ENCODE results near the gene MAG. TPM values are rescaled to one million over a fixed set of nuclear protein-coding genes. Genes with fewer than 3 reads are reported as not detected.

The MAG gene
- total RNA-seq, 2 experiments from 2014 or later, result 0.43 to 0.44 TPM

DNA sequence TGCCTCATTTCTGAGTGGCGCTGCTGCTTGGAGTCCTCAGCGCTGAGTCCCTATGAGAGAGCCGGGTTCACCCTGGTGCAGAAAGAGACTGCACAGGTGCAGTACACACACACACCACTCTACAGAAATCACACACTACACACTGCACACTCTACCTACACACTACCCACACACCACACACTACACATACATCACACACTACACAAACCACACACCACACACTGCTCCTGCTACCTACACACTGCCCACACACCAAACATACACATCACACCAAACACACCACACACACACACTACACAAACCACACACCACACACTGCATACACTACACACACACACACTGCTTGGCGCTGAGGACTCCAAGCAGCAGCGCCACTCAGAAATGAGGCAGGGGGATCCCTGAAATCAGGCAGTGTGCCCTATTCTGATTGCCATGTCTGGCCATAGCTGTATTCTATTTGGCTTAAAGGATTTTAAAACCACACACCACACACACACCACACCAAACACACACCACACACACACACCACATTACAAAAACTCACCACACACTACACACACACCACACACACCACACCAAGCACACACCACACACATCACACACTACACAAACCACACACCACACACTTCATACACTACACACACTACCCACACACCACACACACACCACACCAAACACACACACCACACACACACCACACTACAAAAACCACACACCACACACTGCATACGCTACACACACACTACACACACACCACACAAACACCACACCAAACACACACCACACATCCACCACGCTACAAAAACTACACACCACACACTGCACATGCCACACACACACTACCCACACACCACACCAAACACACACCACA lies 4.9 kb downstream of the MAG start:
- no peaks in the 10 kb centered on the region for H3K9me3 Mint-ChIP-seq
- POLR2A ChIA-PET, result no interaction called here
- H3K27ac Mint-ChIP-seq, result no peak overlapping the region
- DNase-seq, result no peak
- no peaks in the 10 kb centered on the region for H3K36me3 Mint-ChIP-seq
- intact Hi-C loops (cut with micrococcal nuclease), result no loop called here
- H3K4me1 Mint-ChIP-seq (ENCODE audit: low read depth), result peaks cover 4% of the 10 kb centered on the region
- CTCF ChIA-PET, result no interaction called here
- H3K27me3 Mint-ChIP-seq, result no peaks in the 10 kb centered on the region
- H3K4me3 Mint-ChIP-seq, result no peak overlapping the region

DNA sequence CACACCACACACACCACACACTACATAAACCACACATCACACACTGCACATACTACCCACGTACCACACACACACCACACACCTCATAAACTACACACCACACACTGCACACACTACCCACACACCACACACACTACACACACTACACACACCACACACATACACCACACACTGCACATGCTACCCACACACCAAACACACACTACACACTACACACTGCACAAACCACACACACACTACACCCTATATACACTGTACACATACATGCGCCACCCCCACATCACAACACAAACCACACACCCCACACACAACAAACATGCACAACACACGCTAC lies 5.5 kb downstream of the MAG start:
- no peak overlapping the region for H3K27ac Mint-ChIP-seq
- DNase-seq, result no peak
- POLR2A ChIA-PET, result no interaction called here
- no peak overlapping the region for H3K4me3 Mint-ChIP-seq
- intact Hi-C loops (cut with micrococcal nuclease), result no loop called here
- CTCF ChIA-PET, result no interaction called here
- no peaks in the 10 kb centered on the region for H3K36me3 Mint-ChIP-seq
- H3K4me1 Mint-ChIP-seq (ENCODE audit: low read depth), result peaks cover 4% of the 10 kb centered on the region
- no peaks in the 10 kb centered on the region for H3K27me3 Mint-ChIP-seq
- no peaks in the 10 kb centered on the region for H3K9me3 Mint-ChIP-seq

DNA sequence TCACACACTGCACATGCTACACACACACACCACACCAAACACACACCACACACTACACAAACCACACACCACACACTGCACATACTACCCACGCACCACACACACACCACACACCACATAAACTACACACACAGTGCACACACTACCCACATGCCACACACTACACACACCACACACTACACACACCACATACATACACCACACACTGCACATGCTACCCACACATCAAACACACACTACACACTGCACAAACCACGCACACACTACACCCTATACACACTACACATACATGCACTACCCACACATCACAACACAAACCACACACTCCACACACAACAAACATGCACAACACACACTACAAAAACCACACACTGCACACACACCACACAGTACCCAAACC lies 6.0 kb downstream of the MAG start:
- DNase-seq, result no peak
- intact Hi-C loops (cut with micrococcal nuclease), result no loop called here
- H3K4me3 Mint-ChIP-seq, result no peak overlapping the region
- CTCF ChIA-PET, result no interaction called here
- POLR2A ChIA-PET, result no interaction called here
- H3K36me3 Mint-ChIP-seq, result no peaks in the 10 kb centered on the region
- H3K27me3 Mint-ChIP-seq, result no peaks in the 10 kb centered on the region
- H3K4me1 Mint-ChIP-seq (ENCODE audit: low read depth), result peaks cover 4% of the 10 kb centered on the region
- no peaks in the 10 kb centered on the region for H3K9me3 Mint-ChIP-seq
- no peak overlapping the region for H3K27ac Mint-ChIP-seq

DNA sequence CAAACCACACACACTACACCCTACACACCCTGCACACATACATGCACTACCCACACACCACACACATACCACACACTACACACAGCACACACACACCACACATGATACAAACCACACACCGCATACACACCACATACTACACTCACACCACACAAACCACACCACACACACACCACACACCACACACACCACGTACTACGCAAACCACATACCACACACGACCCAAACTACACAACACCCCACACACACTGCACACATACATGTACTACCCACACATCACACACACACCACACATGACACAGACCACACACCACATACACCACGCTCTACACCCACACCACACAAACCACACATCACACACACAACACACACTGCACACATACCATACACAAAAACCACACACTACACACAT lies 6.6 kb downstream of the MAG start:
- ChIA-PET CTCF (no interaction called here), POLR2A (no interaction called here)

DNA sequence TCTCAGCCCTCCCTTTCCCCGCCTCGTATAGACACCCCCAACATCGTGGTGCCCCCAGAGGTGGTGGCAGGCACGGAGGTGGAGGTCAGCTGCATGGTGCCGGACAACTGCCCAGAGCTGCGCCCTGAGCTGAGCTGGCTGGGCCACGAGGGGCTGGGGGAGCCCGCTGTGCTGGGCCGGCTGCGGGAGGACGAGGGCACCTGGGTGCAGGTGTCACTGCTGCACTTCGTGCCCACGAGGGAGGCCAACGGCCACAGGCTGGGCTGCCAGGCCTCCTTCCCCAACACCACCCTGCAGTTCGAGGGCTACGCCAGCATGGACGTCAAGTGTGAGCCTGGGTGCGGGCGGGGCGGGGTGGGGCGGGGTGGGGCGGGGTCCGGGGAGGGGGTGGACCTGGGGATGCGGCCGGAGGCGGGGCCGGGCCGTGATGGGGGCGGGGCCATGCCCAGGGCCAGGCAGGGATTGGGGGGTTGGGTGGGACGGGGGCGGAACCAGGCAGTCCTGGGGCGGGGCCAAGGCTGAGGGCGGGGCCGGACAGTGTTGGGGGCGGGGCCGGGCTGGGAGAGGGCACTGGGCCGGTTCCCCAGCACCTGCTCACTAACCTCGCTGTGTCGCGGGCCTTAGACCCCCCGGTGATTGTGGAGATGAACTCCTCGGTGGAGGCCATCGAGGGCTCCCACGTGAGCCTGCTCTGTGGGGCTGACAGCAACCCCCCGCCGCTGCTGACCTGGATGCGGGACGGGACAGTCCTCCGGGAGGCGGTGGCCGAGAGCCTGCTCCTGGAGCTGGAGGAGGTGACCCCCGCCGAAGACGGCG lies 7.8 kb downstream of the MAG start:
- Mint-ChIP-seq H3K4me3 (no peak overlapping the region), H3K27me3 (no peaks in the 10 kb centered on the region), H3K9me3 (no peaks in the 10 kb centered on the region), H3K36me3 (no peaks in the 10 kb centered on the region), H3K27ac (no peak overlapping the region), H3K4me1 (ENCODE audit: low read depth) (peaks cover 4% of the 10 kb centered on the region)
- CTCF ChIA-PET, result no interaction called here
- POLR2A ChIA-PET, result no interaction called here
- no peak for DNase-seq
- intact Hi-C loops (cut with micrococcal nuclease), result no loop called here

More for the DNA sequence above, 6.6 kb downstream of the MAG start:
- H3K4me3 Mint-ChIP-seq, result no peak overlapping the region
- H3K27me3 Mint-ChIP-seq, result no peaks in the 10 kb centered on the region
- intact Hi-C loops (cut with micrococcal nuclease), result no loop called here
- H3K9me3 Mint-ChIP-seq, result no peaks in the 10 kb centered on the region
- no peak for DNase-seq
- H3K36me3 Mint-ChIP-seq, result no peaks in the 10 kb centered on the region
- H3K4me1 Mint-ChIP-seq (ENCODE audit: low read depth), result peaks cover 4% of the 10 kb centered on the region
- no peak overlapping the region for H3K27ac Mint-ChIP-seq

DNA sequence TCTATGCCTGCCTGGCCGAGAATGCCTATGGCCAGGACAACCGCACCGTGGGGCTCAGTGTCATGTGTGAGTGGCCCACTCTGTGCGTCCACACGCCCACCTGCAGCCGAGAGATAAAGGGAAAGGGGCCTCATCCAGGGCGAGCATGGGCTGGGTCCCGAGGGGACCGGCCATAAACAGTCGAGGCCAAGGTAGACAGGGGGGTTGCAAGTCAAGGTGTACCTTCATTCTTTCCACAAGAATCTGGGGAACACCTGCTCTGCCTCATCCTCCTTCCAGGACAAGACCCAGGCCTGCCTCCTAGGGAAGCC lies 8.3 kb downstream of the MAG start:
- no peaks in the 10 kb centered on the region for H3K9me3 Mint-ChIP-seq
- POLR2A ChIA-PET, result no interaction called here
- H3K4me1 Mint-ChIP-seq (ENCODE audit: low read depth), result peaks cover 4% of the 10 kb centered on the region
- H3K27me3 Mint-ChIP-seq, result no peaks in the 10 kb centered on the region
- intact Hi-C loops (cut with micrococcal nuclease), result no loop called here
- H3K27ac Mint-ChIP-seq, result no peak overlapping the region
- no peak overlapping the region for H3K4me3 Mint-ChIP-seq
- CTCF ChIA-PET, result no interaction called here
- no peak for DNase-seq
- no peaks in the 10 kb centered on the region for H3K36me3 Mint-ChIP-seq

DNA sequence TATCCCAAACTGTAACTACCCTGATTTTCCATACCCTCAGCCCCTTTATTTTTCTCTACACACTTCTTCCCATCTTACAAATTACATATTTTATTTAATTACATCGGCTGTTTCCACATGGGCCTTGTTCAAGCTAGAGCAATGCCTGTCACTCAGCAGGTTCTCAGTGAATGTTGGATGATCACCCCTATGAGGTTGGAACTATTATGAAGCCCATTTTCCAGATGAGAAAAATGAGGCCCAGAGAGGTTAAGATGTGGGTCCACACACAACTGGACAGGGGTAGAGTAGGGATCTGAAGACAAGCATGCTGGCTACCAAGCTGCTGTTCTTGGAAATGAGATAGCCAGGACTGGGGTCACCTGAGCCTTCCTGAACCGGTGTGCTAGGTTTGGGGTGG lies 10.0 kb downstream of the MAG start:
- H3K27me3 Mint-ChIP-seq, result no peaks in the 10 kb centered on the region
- no peaks in the 10 kb centered on the region for H3K36me3 Mint-ChIP-seq
- no peak for DNase-seq
- H3K4me1 Mint-ChIP-seq (ENCODE audit: low read depth), result no peaks in the 10 kb centered on the region
- no peak overlapping the region for H3K27ac Mint-ChIP-seq
- intact Hi-C loops (cut with micrococcal nuclease), result no loop called here
- ChIA-PET POLR2A (no interaction called here), CTCF (no interaction called here)
- no peak overlapping the region for H3K4me3 Mint-ChIP-seq
- H3K9me3 Mint-ChIP-seq, result no peaks in the 10 kb centered on the region

DNA sequence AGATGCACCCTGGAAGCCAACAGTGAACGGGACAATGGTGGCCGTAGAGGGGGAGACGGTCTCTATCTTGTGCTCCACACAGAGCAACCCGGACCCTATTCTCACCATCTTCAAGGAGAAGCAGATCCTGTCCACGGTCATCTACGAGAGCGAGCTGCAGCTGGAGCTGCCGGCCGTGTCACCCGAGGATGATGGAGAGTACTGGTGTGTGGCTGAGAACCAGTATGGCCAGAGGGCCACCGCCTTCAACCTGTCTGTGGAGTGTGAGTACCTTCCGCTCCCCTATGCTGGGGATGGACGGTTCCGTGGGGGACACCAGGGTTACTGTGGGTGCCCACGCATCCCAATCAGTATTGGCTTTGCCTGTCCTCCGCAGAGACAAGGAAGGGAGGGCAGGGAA lies 10.5 kb downstream of the MAG start:
- Mint-ChIP-seq H3K4me1 (ENCODE audit: low read depth) (no peaks in the 10 kb centered on the region), H3K36me3 (no peaks in the 10 kb centered on the region), H3K9me3 (no peaks in the 10 kb centered on the region), H3K27me3 (no peaks in the 10 kb centered on the region), H3K27ac (no peak overlapping the region), H3K4me3 (no peak overlapping the region)
- intact Hi-C loops (cut with micrococcal nuclease), result no loop called here
- no peak for DNase-seq
- ChIA-PET CTCF (no interaction called here), POLR2A (no interaction called here)

DNA sequence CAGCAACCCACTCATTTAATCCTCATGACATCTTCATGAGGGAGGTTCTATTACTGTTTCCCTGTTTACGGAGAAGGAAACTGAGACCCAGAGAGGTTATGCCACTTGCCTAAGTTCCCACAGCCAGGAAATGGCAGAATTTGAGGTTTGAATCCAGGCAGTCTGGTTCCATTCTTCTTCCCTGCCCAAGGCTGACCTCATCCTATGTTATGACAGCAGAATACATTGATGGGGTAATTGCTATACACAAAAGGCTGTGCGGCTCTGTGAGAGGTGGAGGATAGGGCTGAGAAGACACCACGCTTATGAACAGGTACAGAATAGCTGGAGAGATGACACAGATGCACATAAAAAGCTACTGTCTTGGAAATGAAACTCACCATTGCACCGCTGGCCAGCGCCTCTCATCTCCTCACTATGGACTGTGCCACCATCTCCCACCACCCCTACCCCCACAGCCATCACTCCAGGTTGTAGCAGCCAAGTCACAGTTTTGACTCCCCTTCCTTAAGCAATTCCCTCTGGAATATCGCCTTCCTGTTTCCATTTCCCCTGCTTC lies 11.5 kb downstream of the MAG start:
- CTCF ChIA-PET, result interaction anchor here (1.1 kb wide), 1 partner anchor 192 kb away, joined by 4 read pairs; no protein-coding TSS in a partner anchor

DNA sequence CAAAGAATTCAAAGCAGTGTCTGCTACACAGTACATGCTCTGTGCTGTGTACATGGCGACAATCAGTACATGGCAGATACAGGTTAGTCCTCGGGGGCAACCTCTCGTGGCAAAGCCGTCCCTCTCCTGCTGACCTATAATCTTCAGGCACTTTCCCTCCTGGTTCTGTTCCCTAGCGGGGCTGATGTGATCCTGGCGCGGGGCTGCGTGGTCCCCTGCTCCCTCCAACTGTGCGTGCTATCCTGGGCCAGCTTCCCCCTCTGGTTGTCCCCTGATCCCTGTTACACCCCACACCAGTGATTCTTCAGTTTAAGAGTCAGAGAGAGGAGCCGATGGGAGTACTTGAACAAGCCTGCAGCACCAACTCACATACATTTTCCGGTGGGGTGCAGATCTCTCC lies 12.1 kb downstream of the MAG start:
- no peak overlapping the region for H3K4me3 Mint-ChIP-seq
- DNase-seq, result no peak
- CTCF ChIA-PET, result interaction anchor here (1.1 kb wide), 2 partner anchors 16 to 191 kb away, joined by 3 to 4 read pairs; no protein-coding TSS in a partner anchor
- intact Hi-C loops (cut with micrococcal nuclease), result no loop called here
- H3K36me3 Mint-ChIP-seq, result no peaks in the 10 kb centered on the region
- no peaks in the 10 kb centered on the region for H3K9me3 Mint-ChIP-seq
- no peaks in the 10 kb centered on the region for H3K4me1 Mint-ChIP-seq (ENCODE audit: low read depth)
- no peak overlapping the region for H3K27ac Mint-ChIP-seq
- POLR2A ChIA-PET, result no interaction called here
- no peaks in the 10 kb centered on the region for H3K27me3 Mint-ChIP-seq

More for the DNA sequence above, 11.5 kb downstream of the MAG start:
- Mint-ChIP-seq H3K27me3 (no peaks in the 10 kb centered on the region), H3K27ac (no peak overlapping the region), H3K4me1 (ENCODE audit: low read depth) (no peaks in the 10 kb centered on the region), H3K9me3 (no peaks in the 10 kb centered on the region), H3K4me3 (no peak overlapping the region), H3K36me3 (no peaks in the 10 kb centered on the region)
- intact Hi-C loops (cut with micrococcal nuclease), result no loop called here
- DNase-seq, result no peak
- POLR2A ChIA-PET, result no interaction called here

DNA sequence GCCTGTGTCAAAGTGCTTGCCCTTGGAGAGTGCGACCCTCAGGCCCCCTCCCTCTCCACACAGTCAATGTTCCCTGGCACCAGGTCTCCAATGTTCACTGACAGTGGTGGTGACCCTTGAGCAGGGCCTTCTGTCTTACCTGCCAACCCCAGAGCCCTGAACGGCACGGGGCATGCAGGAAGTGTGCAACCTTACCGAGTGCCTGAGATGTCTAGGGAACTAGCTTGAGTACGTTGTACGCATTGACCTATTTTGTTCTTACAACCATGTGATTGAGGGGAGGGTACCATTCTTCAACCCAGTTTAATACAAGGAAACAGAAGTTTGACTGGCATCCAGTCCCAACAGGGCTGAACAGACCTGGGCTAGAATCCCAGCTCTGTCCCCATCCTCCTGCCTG lies 13.2 kb downstream of the MAG start:
- H3K4me1 Mint-ChIP-seq (ENCODE audit: low read depth), result no peaks in the 10 kb centered on the region
- H3K27me3 Mint-ChIP-seq, result no peaks in the 10 kb centered on the region
- DNase-seq, result no peak
- no peak overlapping the region for H3K27ac Mint-ChIP-seq
- CTCF ChIA-PET, result no interaction called here
- intact Hi-C loops (cut with micrococcal nuclease), result no loop called here
- no peaks in the 10 kb centered on the region for H3K9me3 Mint-ChIP-seq
- no peaks in the 10 kb centered on the region for H3K36me3 Mint-ChIP-seq
- POLR2A ChIA-PET, result no interaction called here
- H3K4me3 Mint-ChIP-seq, result no peak overlapping the region

DNA sequence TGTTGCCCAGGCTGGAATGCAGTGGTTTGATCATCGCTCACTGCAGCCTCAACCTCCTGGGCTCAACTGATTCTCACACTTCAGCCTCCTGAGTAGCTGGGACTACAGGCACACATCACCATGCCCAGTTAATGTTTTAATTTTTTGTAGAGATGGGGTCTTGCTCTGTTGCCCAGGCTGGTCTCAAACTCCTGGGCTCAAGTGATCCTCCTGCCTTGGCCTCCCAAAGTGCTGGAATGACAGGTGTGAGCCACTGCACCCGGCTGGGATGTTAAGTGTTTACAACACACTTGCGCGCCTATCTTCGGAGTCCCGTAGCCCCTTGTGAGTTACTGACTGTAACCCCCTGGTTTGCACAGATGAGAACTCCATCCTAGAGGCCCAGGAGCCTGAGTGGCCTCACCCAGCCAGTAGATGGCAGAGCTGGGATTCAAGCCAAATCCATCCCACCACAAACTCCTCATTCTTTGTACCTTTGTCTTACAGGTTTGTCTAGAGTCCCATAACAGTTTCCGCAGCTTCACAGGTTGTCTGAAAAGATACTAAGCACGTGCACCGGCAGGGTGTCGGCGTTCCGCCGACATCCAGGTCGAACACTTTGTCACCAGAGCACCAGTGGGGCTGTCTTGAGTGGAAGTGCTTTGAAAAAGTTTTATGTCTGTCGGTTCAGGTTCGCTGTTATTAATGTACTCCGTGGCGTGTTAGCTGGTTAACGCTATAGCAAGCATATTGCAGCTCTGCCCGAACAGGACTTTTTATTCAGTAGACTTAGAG lies 14.7 kb downstream of the MAG start:
- intact Hi-C loops (cut with micrococcal nuclease), result no loop called here

More for the DNA sequence above, 14.7 kb downstream of the MAG start:
- no peak overlapping the region for H3K27ac Mint-ChIP-seq
- H3K4me3 Mint-ChIP-seq, result no peak overlapping the region
- H3K4me1 Mint-ChIP-seq (ENCODE audit: low read depth), result no peaks in the 10 kb centered on the region
- POLR2A ChIA-PET, result no interaction called here
- no peaks in the 10 kb centered on the region for H3K27me3 Mint-ChIP-seq
- peak; percentile 31 for DNase-seq
- H3K36me3 Mint-ChIP-seq, result no peaks in the 10 kb centered on the region
- CTCF ChIA-PET, result interaction anchor here (0.6 kb wide), 1 partner anchor 252 kb away, joined by 3 read pairs; no protein-coding TSS in a partner anchor
- no peaks in the 10 kb centered on the region for H3K9me3 Mint-ChIP-seq

Data from activated CD4-positive, alpha-beta memory T cell treated with anti-CD3 and anti-CD28 coated beads for 36 hours (primary cell).